ENCODE measurements around the gene ZBTB34.

The ZBTB34 gene

GRCh38 chr9:126852086-126852688 is 8.3 kb upstream of the ZBTB34 start:
- no peak overlapping the region for H3K4me3 ChIP-seq (replicated peaks; ENCODE audit: low read depth, low read length)
- DNase-seq (ENCODE audit: low read depth): no peak
- TF ChIP-seq, protein P1, sequence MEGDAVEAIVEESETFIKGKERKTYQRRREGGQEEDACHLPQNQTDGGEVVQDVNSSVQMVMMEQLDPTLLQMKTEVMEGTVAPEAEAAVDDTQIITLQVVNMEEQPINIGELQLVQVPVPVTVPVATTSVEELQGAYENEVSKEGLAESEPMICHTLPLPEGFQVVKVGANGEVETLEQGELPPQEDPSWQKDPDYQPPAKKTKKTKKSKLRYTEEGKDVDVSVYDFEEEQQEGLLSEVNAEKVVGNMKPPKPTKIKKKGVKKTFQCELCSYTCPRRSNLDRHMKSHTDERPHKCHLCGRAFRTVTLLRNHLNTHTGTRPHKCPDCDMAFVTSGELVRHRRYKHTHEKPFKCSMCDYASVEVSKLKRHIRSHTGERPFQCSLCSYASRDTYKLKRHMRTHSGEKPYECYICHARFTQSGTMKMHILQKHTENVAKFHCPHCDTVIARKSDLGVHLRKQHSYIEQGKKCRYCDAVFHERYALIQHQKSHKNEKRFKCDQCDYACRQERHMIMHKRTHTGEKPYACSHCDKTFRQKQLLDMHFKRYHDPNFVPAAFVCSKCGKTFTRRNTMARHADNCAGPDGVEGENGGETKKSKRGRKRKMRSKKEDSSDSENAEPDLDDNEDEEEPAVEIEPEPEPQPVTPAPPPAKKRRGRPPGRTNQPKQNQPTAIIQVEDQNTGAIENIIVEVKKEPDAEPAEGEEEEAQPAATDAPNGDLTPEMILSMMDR (IDR thresholded peaks at IDR 0.05; ENCODE audit: low read length, missing control alignments): no peak

GRCh38 chr9:126853667-126854066 is 6.8 kb upstream of the ZBTB34 start:
- H3K4me3 ChIP-seq (replicated peaks; ENCODE audit: low read depth, low read length): no peak overlapping the region
- TF ChIP-seq, protein P1 (IDR thresholded peaks at IDR 0.05; ENCODE audit: low read length, missing control alignments): no peak
- DNase-seq (ENCODE audit: low read depth): peak; percentile 13

GRCh38 chr9:126854734-126855133 is 5.7 kb upstream of the ZBTB34 start:
- DNase-seq (ENCODE audit: low read depth): no peak
- H3K4me3 ChIP-seq (replicated peaks; ENCODE audit: low read depth, low read length): no peak overlapping the region
- TF ChIP-seq, protein P1 (IDR thresholded peaks at IDR 0.05; ENCODE audit: low read length, missing control alignments): no peak

GRCh38 chr9:126856326-126856877 is 4.0 kb upstream of the ZBTB34 start:
- DNase-seq (ENCODE audit: low read depth): no peak
- no peak overlapping the region for H3K4me3 ChIP-seq (replicated peaks; ENCODE audit: low read depth, low read length)
- TF ChIP-seq, protein P1 (IDR thresholded peaks at IDR 0.05; ENCODE audit: low read length, missing control alignments): no peak

GRCh38 chr9:126857261-126857960 is 3.0 kb upstream of the ZBTB34 start:
- H3K4me3 ChIP-seq (replicated peaks; ENCODE audit: low read depth, low read length): no peak overlapping the region
- DNase-seq (ENCODE audit: low read depth): peak; percentile 22
- TF ChIP-seq, protein P1 (IDR thresholded peaks at IDR 0.05; ENCODE audit: low read length, missing control alignments): no peak

GRCh38 chr9:126859111-126859510 is 1.3 kb upstream of the ZBTB34 start:
- H3K4me3 ChIP-seq (replicated peaks; ENCODE audit: low read depth, low read length): no peak overlapping the region
- TF ChIP-seq, protein P1 (IDR thresholded peaks at IDR 0.05; ENCODE audit: low read length, missing control alignments): no peak
- DNase-seq (ENCODE audit: low read depth): no peak

Measured in fibroblast of pulmonary artery (primary cell).